Urinary bladder (tissue), 4 donors: ENCODE results near the gene FKBP4. TPM values are rescaled to one million over a fixed set of nuclear protein-coding genes. Genes with fewer than 3 reads are reported as not detected.

ENCODE experiments used
- DNase-seq: peaks from one replicate; pipeline ENCODE4 v3.0.0-alpha.2; 2015; ENCODE audit errors: extremely low spot score
- H3K27ac ChIP-seq: one replicate; pipeline ENCODE4 v1.5.1; 2013; ENCODE audit warnings: low read depth, mild to moderate bottlenecking, moderate library complexity
- H3K36me3 ChIP-seq: one replicate; pipeline ENCODE4 v1.6.1; 2013; ENCODE audit warnings: mild to moderate bottlenecking, moderate library complexity; ENCODE audit not compliant: insufficient read depth
- H3K4me1 ChIP-seq: one replicate; pipeline ENCODE4 v1.6.1; 2013; ENCODE audit warnings: mild to moderate bottlenecking, moderate library complexity; ENCODE audit not compliant: insufficient read depth
- H3K4me3 ChIP-seq: one replicate; pipeline ENCODE4 v1.5.1; 2013; ENCODE audit warnings: low read depth, low read length
- WGBS: extraction: QIAGEN DNeasy Blood & Tissue Kit; methylation state at CpG from one replicate; pipeline ENCODE4 v1.1.7; 2013; 5-methylcytosine and 5-hydroxymethylcytosine counted together
- polyA plus RNA-seq: library from polyadenylated mRNA; stranded (reverse); fragments of 200-250 nt; gene quantifications from one replicate; pipeline ENCODE4 v1.2.3, GENCODE V29; 2013
- total RNA-seq: library from RNA; depleted of rRNA; stranded (reverse); fragments of >200 nt; gene quantifications from one replicate; pipeline ENCODE4 v1.2.3, GENCODE V29; 2014
- donor health status: healthy with polysubstance abuse.
- donor health status: healthy.

The FKBP4 gene
- total and polyA plus RNA-seq, 2 donors, result 27.9 to 43.7 TPM

- H3K27ac ChIP-seq, result no peak overlapping the region
Observed at GRCh38 chr12:2793561-2793960, 1.2 kb upstream of the FKBP4 start.

GRCh38 chr12:2794191-2794735 is 507 bp upstream of the FKBP4 start:
- peaks cover 2% of the 10 kb centered on the region for H3K36me3 ChIP-seq
- peak overlapping the region; percentile 95 for H3K4me3 ChIP-seq
- no peak for DNase-seq
- H3K4me1 ChIP-seq, result no peaks in the 10 kb centered on the region
- peak overlapping the region; percentile 67 for H3K27ac ChIP-seq
- WGBS, result 2% methylated on average over 49 of the region's 49 CpGs

More at GRCh38 chr12:2793561-2793960, 1.2 kb upstream of the FKBP4 start:
- H3K4me3 ChIP-seq, result no peak overlapping the region
- DNase-seq, result no peak
- H3K36me3 ChIP-seq, result no peaks in the 10 kb centered on the region
- WGBS, result 92% methylated on average over 21 of the region's 21 CpGs
- H3K4me1 ChIP-seq, result no peaks in the 10 kb centered on the region

GRCh38 chr12:2795291-2796186 is 769 bp downstream of the FKBP4 start:
- no peak for DNase-seq

DNA sequence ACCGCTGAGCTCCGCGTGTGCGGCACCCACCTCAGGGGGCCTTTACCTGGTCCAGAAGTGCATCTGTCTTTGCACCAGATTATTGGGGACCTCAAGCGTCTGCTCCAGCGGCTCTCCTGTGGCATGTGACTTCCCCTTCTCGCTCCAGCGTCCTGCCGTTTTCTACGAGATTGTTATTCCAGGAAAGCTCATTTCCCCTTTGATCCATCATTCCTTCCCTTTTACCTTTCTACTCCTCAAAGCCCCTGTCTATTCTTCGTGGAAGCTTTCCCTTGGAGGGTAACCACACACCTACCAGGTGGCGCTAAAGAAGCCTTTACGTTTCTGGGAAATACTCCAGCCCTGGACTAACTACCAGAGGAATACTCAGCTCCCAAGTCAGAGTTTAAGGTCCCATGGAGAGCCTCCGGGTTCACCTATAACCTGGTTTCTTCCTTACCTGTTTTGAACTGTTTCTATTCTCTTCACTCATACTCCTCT is 1.5 kb downstream of the FKBP4 start:
- no peaks in the 10 kb centered on the region for H3K4me1 ChIP-seq
- 9% methylated on average over 14 of the region's 14 CpGs for WGBS

More at GRCh38 chr12:2795291-2796186, 769 bp downstream of the FKBP4 start:
- WGBS, result under 1% methylated on average over 111 of the region's 111 CpGs
- Histone ChIP-seq H3K4me1 (no peaks in the 10 kb centered on the region), H3K36me3 (peaks cover 2% of the 10 kb centered on the region), H3K4me3 (peak overlapping the region; percentile 95), H3K27ac (no peak overlapping the region)

DNA sequence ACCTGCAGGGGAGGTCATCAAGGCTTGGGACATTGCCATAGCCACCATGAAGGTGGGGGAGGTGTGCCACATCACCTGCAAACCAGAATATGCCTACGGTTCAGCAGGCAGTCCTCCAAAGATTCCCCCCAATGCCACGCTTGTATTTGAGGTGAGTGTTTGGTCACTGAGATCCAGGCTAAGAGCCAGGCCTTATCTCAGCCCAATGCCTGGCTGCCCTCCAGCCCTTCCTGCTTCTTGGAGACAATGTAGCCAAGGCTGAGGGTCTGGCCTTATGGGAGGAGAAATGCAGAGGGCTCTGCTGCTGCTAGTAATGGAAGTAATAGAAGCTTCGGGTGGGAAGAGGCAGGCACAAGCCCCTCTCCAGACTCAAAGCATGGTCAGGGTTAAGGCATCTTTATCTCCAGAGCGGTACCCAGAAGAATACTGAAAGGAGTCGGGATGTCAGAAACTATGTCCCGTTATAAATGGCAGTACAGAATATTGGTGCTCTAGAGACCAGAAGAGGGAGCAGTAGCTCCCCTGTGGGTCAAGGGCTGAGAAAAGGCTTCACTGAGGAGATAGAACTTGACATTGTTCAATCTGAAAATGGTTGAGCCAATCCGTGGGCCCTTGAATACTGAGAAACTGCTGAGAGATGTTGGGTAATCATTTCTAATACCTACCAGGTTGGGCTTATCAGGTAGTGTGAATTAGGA is 3.1 kb downstream of the FKBP4 start:
- Histone ChIP-seq H3K36me3 (peaks cover 5% of the 10 kb centered on the region), H3K4me1 (no peaks in the 10 kb centered on the region), H3K4me3 (no peak overlapping the region), H3K27ac (no peak overlapping the region)
- WGBS, result 56% methylated on average over 7 of the region's 7 CpGs
- no peak for DNase-seq

More for the DNA sequence above, 1.5 kb downstream of the FKBP4 start:
- H3K36me3 ChIP-seq, result peaks cover 5% of the 10 kb centered on the region
- no peak overlapping the region for H3K27ac ChIP-seq
- H3K4me3 ChIP-seq, result peak overlapping the region; percentile 95
- DNase-seq, result no peak

- H3K4me1 ChIP-seq, result no peaks in the 10 kb centered on the region
- H3K36me3 ChIP-seq, result peaks cover 5% of the 10 kb centered on the region
- no peak overlapping the region for H3K4me3 ChIP-seq
- 89% methylated on average over 3 of the region's 3 CpGs for WGBS
- H3K27ac ChIP-seq, result no peak overlapping the region
- DNase-seq, result no peak
Observed at GRCh38 chr12:2800046-2800570, 5.3 kb downstream of the FKBP4 start.

DNA sequence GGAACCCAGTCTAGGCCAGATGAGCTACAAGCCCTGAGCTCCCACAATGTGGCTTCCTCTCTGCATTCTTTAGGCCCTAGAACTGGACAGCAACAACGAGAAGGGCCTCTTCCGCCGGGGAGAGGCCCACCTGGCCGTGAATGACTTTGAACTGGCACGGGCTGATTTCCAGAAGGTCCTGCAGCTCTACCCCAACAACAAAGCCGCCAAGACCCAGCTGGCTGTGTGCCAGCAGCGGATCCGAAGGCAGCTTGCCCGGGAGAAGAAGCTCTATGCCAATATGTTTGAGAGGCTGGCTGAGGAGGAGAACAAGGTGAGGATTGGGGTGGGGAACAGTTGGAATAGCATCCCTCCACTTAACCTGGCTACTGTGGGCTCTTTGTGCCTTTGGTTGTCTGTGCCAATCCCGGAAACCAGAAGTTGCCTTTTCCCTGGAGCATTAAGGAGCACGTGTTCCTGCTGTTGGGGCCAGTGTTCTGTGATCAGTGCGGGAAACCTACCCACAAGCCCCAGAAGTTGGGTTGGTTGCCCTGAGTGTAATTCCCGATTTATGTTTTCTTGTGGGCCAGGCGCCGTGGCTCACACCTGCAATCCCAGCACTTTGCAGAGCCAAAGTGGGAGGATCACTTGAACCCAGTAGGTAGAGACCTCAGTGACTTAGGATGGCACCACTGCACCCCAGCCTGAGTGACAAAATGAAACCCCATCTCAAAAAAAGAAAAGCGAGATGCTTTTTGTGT is 6.4 kb downstream of the FKBP4 start:
- no peak overlapping the region for H3K4me3 ChIP-seq
- H3K36me3 ChIP-seq, result peaks cover 5% of the 10 kb centered on the region
- 73% methylated on average over 16 of the region's 16 CpGs for WGBS
- H3K27ac ChIP-seq, result no peak overlapping the region
- DNase-seq, result no peak
- no peaks in the 10 kb centered on the region for H3K4me1 ChIP-seq

DNA sequence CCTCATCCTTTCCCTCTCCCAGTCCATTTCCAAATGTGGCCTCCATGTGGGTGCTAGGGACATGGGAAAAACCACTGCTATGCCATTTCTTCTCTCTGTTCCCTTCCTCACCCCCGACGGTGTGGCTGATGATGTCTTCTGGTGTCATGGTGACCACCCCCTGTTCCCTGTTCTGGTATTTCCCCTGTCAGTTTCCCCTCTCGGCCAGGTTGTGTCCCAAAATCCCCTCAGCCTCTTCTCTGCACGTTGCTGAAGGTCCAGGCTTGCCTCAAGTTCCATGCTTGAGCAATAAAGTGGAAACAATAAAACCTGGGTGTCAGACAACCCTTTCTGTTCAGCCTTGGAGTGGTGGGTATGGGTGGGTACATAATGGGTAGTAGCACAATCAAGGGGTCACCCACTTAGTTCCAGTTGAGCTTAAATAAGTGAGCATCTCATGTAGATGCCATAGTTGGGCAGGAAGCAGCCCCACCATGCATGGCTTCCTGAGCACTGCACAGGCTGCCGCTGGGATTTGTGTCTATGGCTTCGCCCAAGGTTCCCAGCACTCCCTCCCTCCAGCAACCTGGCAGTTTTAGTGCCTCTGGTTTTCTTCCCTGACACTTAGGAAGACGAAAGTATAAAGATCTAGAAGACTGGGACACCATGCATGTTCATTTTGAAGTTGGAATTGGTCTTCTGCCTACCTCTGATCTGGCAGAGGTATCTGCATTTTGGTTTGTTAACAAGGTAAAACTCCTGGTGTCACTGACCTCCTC is 9.0 kb downstream of the FKBP4 start:
- Histone ChIP-seq H3K27ac (no peak overlapping the region), H3K4me1 (no peaks in the 10 kb centered on the region), H3K4me3 (no peak overlapping the region), H3K36me3 (peaks cover 5% of the 10 kb centered on the region)
- DNase-seq, result no peak
- WGBS, result 64% methylated on average over 7 of the region's 7 CpGs

DNA sequence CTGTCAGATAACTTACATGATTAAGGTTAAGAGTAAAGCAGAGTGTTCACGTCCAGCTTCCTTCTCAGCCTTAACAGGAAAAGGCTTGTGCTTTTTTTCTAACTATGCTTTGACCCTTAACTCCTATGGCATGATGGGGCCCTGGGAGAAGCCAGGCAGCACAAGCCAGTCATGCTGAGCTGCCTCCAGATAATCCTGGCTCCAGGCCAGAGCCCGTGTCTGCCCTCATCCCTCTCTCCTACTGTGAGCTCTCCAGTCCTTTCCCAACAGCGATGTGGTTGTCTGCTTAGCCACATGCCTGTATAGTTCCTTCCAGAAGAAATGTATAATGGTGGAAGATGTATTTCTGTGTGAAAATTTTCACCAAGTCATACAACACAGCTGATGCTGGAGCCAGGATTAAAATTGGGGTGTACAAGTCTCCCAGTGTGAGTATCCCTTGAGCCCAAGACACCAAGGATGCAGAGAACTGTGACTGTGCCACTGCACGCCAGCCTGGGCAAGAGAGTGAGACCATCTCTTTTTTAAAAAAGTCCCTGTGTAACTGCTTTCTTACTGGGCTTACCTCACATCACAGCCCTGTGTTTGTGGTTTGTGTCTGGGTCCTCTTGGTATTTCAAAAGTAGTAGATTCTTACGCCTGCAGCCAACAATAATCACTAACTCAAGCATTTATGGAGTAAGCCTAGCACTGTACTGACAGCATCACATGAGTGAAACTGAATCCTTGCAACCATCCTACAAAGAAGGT is 9.8 kb downstream of the FKBP4 start:
- DNase-seq, result no peak
- Histone ChIP-seq H3K4me3 (no peak overlapping the region), H3K36me3 (peaks cover 3% of the 10 kb centered on the region), H3K27ac (no peak overlapping the region), H3K4me1 (no peaks in the 10 kb centered on the region)
- WGBS, result 41% methylated on average over 5 of the region's 5 CpGs

- 17% methylated on average over 2 of the region's 2 CpGs for WGBS
- Histone ChIP-seq H3K4me3 (no peak overlapping the region), H3K36me3 (peaks cover 3% of the 10 kb centered on the region), H3K4me1 (no peaks in the 10 kb centered on the region), H3K27ac (no peak overlapping the region)
- no peak for DNase-seq
Observed at GRCh38 chr12:2805143-2805520, 10.4 kb downstream of the FKBP4 start.

- no peak for DNase-seq
- H3K27ac ChIP-seq, result no peak overlapping the region
- H3K4me1 ChIP-seq, result no peaks in the 10 kb centered on the region
- no peak overlapping the region for H3K4me3 ChIP-seq
- WGBS, result 88% methylated on average over 6 of the region's 6 CpGs
- no peaks in the 10 kb centered on the region for H3K36me3 ChIP-seq
Observed at GRCh38 chr12:2806700-2807099, 11.9 kb downstream of the FKBP4 start.

DNA sequence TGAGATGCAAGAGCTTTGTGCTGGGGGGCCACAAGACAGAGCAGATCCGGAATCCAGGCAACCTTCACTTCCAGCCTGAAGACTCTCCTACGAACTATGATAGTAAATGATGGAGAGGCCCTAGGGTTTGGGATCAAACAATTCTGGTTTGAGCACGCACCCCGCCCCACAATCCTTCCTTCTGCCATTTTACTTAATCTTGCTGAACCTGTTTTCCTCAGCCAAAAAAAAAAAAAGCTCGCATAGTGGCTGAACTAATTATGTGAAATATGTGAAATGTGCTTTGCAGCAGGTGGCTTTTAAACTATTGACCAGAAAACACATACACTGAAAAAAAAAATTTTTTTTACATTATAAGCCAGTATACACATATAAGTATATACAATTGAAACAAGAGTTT is 17.0 kb downstream of the FKBP4 start:
- DNase-seq, result no peak
- no peaks in the 10 kb centered on the region for H3K4me1 ChIP-seq
- no peaks in the 10 kb centered on the region for H3K36me3 ChIP-seq
- no peak overlapping the region for H3K27ac ChIP-seq
- WGBS, result 83% methylated on average over 5 of the region's 5 CpGs
- H3K4me3 ChIP-seq, result no peak overlapping the region
